K562 (cell line): ENCODE data around the gene ZNF48. TPM values are rescaled to one million over a fixed set of nuclear protein-coding genes. Genes with fewer than 3 reads are reported as not detected.

Experiments used
- ASH1L ChIP-seq: fragments of 450-650 bp; IDR thresholded peaks from 2 replicates; pipeline ENCODE4 v1.6.1; 2018; ENCODE audit warnings: borderline replicate concordance, mild to moderate bottlenecking, low read depth; ENCODE audit not compliant: partially characterized antibody
- ATF7 ChIP-seq: fragments of 450-650 bp; IDR thresholded peaks from 2 replicates; pipeline ENCODE4 v1.7.1; 2014; ENCODE audit warnings: mild to moderate bottlenecking, moderate library complexity
- EP300 ChIP-seq: IDR thresholded peaks from 2 replicates; pipeline ENCODE4 v1.6.1; 2012; ENCODE audit warnings: low read length, improper control_type of control experiment
- KLF13 ChIP-seq: fragments of 450-650 bp; IDR thresholded peaks from 2 replicates; pipeline ENCODE4 v1.6.1; 2016; ENCODE audit warnings: missing genetic modification characterization, low read depth, mild to moderate bottlenecking, missing compliant biosample characterization, moderate library complexity, borderline replicate concordance
- MCM2 ChIP-seq: fragments of 450-650 bp; IDR thresholded peaks from 2 replicates; pipeline ENCODE4 v1.6.1; 2017; ENCODE audit warnings: low read depth, mild to moderate bottlenecking
- MECOM ChIP-seq: fragments of 250-450 bp; sonication (Bioruptor Pico); IDR thresholded peaks from 2 replicates; pipeline ENCODE4 v1.8.0; 2022; ENCODE audit warnings: inconsistent platforms
- MTA3 ChIP-seq: fragments of 450-650 bp; formaldehyde crosslinking; IDR thresholded peaks from 2 replicates; pipeline ENCODE4 v1.6.1; 2017; ENCODE audit warnings: mild to moderate bottlenecking, borderline replicate concordance
- PHB2 ChIP-seq: fragments of 450-650 bp; IDR thresholded peaks from 2 replicates; pipeline ENCODE4 v1.6.1; 2017; ENCODE audit warnings: low read depth
- RCOR1 ChIP-seq, 2 experiments: IDR thresholded peaks; 2 replicates each; pipeline ENCODE4 v1.6.1; 2012; ENCODE audit warnings: low read depth in 2 of 2, low read length in 2 of 2, borderline replicate concordance in 1 of 2, improper control_type of control experiment in 1 of 2
- SMC3 ChIP-seq: conservative IDR thresholded peaks from 2 replicates; pipeline ENCODE4 v1.6.1; 2011; ENCODE audit warnings: low read depth, low read length, improper control_type of control experiment; ENCODE audit not compliant: insufficient read depth
- SP2 ChIP-seq: IDR thresholded peaks from 2 replicates; pipeline ENCODE4 v1.6.1; 2011; ENCODE audit warnings: mild to moderate bottlenecking, low read depth, low read length, moderate library complexity; ENCODE audit not compliant: poor library complexity, severe bottlenecking; ENCODE audit errors: extremely low read depth
- SPI1 ChIP-seq: IDR thresholded peaks from 2 replicates; pipeline ENCODE4 v1.6.1; 2011; ENCODE audit warnings: low read depth, low read length, control low read depth, borderline replicate concordance
- SRSF1 ChIP-seq: fragments of 200-400 bp; formaldehyde crosslinking; IDR thresholded peaks from 2 replicates; pipeline ENCODE4 v1.6.1; 2017; ENCODE audit warnings: mild to moderate bottlenecking, low read depth, low read length, moderate library complexity
- ZC3H11A ChIP-seq: IDR thresholded peaks from 2 replicates; pipeline ENCODE4 v1.6.1; 2012; ENCODE audit warnings: low read depth, low read length, improper control_type of control experiment
- ZFP1 ChIP-seq: fragments of 450-650 bp; formaldehyde crosslinking; IDR thresholded peaks from 2 replicates; pipeline ENCODE4 v1.4.0; 2020; ENCODE audit warnings: mild to moderate bottlenecking, mixed read lengths
- ZKSCAN1 ChIP-seq: fragments of 150-350 bp; IDR thresholded peaks from 2 replicates; pipeline ENCODE4 v1.6.1; 2016; ENCODE audit warnings: low read depth, low read length
- ZNF24 ChIP-seq: fragments of 450-650 bp; IDR thresholded peaks from 2 replicates; pipeline ENCODE4 v1.6.1; 2016
- ZNF311 ChIP-seq: fragments of 250-450 bp; sonication (Bioruptor Pico); IDR thresholded peaks from 2 replicates; pipeline ENCODE4 v1.4.0; 2020; ENCODE audit warnings: mild to moderate bottlenecking, moderate library complexity
- ZNF561 ChIP-seq: fragments of 450-650 bp; formaldehyde crosslinking; conservative IDR thresholded peaks from 2 replicates; pipeline ENCODE4 v1.4.0; 2020; ENCODE audit warnings: mild to moderate bottlenecking, moderate library complexity
- ZNF77 ChIP-seq: fragments of 250-450 bp; sonication (Bioruptor Pico); IDR thresholded peaks from 2 replicates; pipeline ENCODE4 v1.5.0; 2020
- ZSCAN29 ChIP-seq: fragments of 450-650 bp; IDR thresholded peaks from 2 replicates; pipeline ENCODE4 v1.6.1; 2017
- polyA plus RNA-seq, 8 experiments: library from polyadenylated mRNA; depleted of rRNA in 4 of 8; stranded (reverse) in 5 of 8; unstranded in 3 of 8; fragments of >200 nt; fragmentation: Nextera tagmentation in 2 of 8; fragmentation: Illumina TruSeq in 1 of 8; extraction: Ambion mirVana in 2 of 8; extraction: Trizol in 1 of 8; gene quantifications; 2 replicates each; pipeline versions ENCODE4 v1.2.1 to v1.2.3, GENCODE V29; 2011 to 2014; ENCODE audit warnings: inconsistent platforms in 1 of 8, missing spikeins in 1 of 8
- total RNA-seq, 7 experiments: library from RNA; depleted of rRNA in 6 of 7; stranded (reverse); fragments of >200 nt in 6 of 7; fragmentation: Illumina TruSeq in 2 of 7; extraction: Trizol in 2 of 7; gene quantifications; 2 replicates each; pipeline versions ENCODE4 v1.2.1 to v1.2.3, GENCODE V29; 2011 to 2021; ENCODE audit warnings: low replicate concordance in 1 of 7
- TF ChIP-seq, protein P1 (sequence below), 2 experiments: IDR thresholded peaks in 1 of 2; conservative IDR thresholded peaks in 1 of 2; 2 replicates each; pipeline ENCODE4 v1.6.1; 2016; ENCODE audit warnings: low read depth in 2 of 2, mild to moderate bottlenecking in 1 of 2, missing compliant biosample characterization in 1 of 2, missing genetic modification characterization in 1 of 2, moderate library complexity in 1 of 2
- TF ChIP-seq, protein P2 (sequence below): fragments of 250-450 bp; sonication (Bioruptor Pico); IDR thresholded peaks from 2 replicates; pipeline ENCODE4 v1.4.0; 2020; ENCODE audit warnings: borderline replicate concordance
- TF ChIP-seq, protein P3 (sequence below), 2 experiments: IDR thresholded peaks; 2 replicates each; pipeline ENCODE4 v1.6.1; 2012; ENCODE audit warnings: improper control_type of control experiment in 2 of 2, low read depth in 2 of 2, low read length in 2 of 2, borderline replicate concordance in 1 of 2

ZNF48 gene
- total and polyA plus RNA-seq, 9 of the 15 experiments (the other 6 are each of a cell fraction or from before 2014, with no cell fraction given): 0.38 to 11.6 (median 4.7) TPM

DNA sequence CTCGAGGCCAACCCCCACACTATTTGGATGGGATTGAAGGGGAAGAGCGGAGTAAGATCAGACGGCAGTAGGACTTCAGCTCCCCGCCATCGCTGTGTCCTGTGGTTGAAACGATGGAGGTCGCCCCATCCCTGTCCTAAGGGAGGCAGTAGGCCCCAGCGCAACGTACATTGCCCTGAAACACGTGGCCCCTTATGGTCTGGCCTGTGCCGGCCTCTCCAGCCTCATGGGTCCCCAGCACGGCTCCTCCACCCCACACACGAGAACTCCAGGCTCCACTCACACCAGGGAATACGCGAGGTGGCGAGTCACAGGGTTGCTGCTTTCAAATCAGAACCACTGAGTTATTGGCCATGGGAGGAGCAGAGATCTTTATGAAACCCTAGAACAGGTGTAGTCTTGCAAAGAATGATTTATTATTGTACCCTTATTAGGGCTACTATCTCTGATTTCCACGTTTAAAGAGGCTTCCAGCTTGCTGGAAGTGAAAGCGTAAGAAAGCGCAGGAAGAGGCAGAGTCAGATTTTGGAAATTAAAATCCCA, 35.3 kb downstream of the ZNF48 start (continued):
- TF ChIP-seq ZNF311 (CRISPR knock-in tag) (no peak), PHB2 (no peak), MTA3 (no peak), SRSF1 (no peak), ZNF24 (no peak), SMC3 (no peak), MECOM (CRISPR knock-in tag) (peak; percentile 63; the same call in 1 of the 2 replicates), SPI1 (no peak), ZKSCAN1 (no peak; the same call in 1 of the 2 replicates), MCM2 (no peak), ZSCAN29 (no peak; the same call in 1 of the 2 replicates), ATF7 (no peak), ZC3H11A (no peak), ZNF561 (CRISPR knock-in tag) (no peak), ZNF77 (CRISPR knock-in tag) (no peak), EP300 (no peak), ASH1L (no peak), KLF13 (tag) (no peak), SP2 (no peak), RCOR1 (IDR thresholded peaks at IDR 0.05; ENCODE audit: borderline replicate concordance in 1 of 2, low read depth in 2 of 2, low read length in 2 of 2) (no peak), ZFP1 (CRISPR knock-in tag) (no peak)
- TF ChIP-seq, protein P1, sequence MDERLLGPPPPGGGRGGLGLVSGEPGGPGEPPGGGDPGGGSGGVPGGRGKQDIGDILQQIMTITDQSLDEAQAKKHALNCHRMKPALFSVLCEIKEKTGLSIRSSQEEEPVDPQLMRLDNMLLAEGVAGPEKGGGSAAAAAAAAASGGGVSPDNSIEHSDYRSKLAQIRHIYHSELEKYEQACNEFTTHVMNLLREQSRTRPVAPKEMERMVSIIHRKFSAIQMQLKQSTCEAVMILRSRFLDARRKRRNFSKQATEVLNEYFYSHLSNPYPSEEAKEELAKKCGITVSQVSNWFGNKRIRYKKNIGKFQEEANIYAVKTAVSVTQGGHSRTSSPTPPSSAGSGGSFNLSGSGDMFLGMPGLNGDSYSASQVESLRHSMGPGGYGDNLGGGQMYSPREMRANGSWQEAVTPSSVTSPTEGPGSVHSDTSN (CRISPR knock-in tag; IDR thresholded peaks at IDR 0.05; ENCODE audit: low read depth): no peak
- TF ChIP-seq, protein P1 (tag; conservative IDR thresholded peaks at IDR 0.05; ENCODE audit: low read depth): no peak
- TF ChIP-seq, protein P2, sequence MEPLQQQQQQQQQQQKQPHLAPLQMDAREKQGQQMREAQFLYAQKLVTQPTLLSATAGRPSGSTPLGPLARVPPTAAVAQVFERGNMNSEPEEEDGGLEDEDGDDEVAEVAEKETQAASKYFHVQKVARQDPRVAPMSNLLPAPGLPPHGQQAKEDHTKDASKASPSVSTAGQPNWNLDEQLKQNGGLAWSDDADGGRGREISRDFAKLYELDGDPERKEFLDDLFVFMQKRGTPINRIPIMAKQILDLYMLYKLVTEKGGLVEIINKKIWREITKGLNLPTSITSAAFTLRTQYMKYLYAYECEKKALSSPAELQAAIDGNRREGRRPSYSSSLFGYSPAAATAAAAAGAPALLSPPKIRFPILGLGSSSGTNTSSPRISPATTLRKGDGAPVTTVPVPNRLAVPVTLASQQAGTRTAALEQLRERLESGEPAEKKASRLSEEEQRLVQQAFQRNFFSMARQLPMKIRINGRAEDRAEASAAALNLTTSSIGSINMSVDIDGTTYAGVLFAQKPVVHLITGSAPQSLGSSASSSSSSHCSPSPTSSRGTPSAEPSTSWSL (CRISPR knock-in tag): no peak
- TF ChIP-seq, protein P3, sequence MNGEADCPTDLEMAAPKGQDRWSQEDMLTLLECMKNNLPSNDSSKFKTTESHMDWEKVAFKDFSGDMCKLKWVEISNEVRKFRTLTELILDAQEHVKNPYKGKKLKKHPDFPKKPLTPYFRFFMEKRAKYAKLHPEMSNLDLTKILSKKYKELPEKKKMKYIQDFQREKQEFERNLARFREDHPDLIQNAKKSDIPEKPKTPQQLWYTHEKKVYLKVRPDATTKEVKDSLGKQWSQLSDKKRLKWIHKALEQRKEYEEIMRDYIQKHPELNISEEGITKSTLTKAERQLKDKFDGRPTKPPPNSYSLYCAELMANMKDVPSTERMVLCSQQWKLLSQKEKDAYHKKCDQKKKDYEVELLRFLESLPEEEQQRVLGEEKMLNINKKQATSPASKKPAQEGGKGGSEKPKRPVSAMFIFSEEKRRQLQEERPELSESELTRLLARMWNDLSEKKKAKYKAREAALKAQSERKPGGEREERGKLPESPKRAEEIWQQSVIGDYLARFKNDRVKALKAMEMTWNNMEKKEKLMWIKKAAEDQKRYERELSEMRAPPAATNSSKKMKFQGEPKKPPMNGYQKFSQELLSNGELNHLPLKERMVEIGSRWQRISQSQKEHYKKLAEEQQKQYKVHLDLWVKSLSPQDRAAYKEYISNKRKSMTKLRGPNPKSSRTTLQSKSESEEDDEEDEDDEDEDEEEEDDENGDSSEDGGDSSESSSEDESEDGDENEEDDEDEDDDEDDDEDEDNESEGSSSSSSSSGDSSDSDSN (IDR thresholded peaks at IDR 0.05; ENCODE audit: borderline replicate concordance in 1 of 2, low read depth in 2 of 2, low read length in 2 of 2): no peak
